Heart left ventricle (tissue), 13 donors: ENCODE data around the gene SAPCD1.

ENCODE experiments used
- POLR2A ChIP-seq, 2 donors: fragments of 450-650 bp; IDR thresholded peaks; one replicate each; pipeline ENCODE4 v1.6.1; 2017; ENCODE audit warnings: antibody characterized with exemption in 2 of 2, mild to moderate bottlenecking in 2 of 2, moderate library complexity in 2 of 2
- TF ChIP-seq, protein P1 (sequence below), 12 donors: fragments of 200-600 bp; sonication (generic) in 4 of 12; IDR thresholded peaks; one replicate each; pipeline versions ENCODE4 v1.5.0 to v1.8.0; 2018 to 2022; ENCODE audit warnings: antibody characterized with exemption in 12 of 12, mild to moderate bottlenecking in 5 of 12
- donor health status: ischemic (EF 13 %, LVEDD 7.1; RV severe dilation, severe dysfunction).
- donor health status: DM: no; HTN: yes; CAD: no.
- donor health status: DM: no; HTN: no; CAD: no.
- donor health status: ischemic (EF 25% LVEDD 6.9; RV normal size, moderate dysfunction).
- donor health status: ischemic (EF 25% LVEDD 5.7; RV mildly dilated, moderate dysfunction).
- donor health status: ischemic (EF 35%, LVEDD 5.7; RV mildly dilated, moderate dysfunction).
- donor health status: nonischemic (EF 11% LVEDD 7.7; RV severe dilation, severe dysfunction).
- donor health status: DM: yes; HTN: yes; CAD: no.
- donor health status: PGD.
- donor health status: ischemic (EF 29% LVEDD 5.4; RV normal size, mild dysfunction).
- donor health status: nonischemic (EF 23%, LVEDD 6.1; RV moderate dilation, normal function).

GRCh38 chr6:31794294-31794865, 31.9 kb downstream of the SAPCD1 start:
- TF ChIP-seq, protein P1, sequence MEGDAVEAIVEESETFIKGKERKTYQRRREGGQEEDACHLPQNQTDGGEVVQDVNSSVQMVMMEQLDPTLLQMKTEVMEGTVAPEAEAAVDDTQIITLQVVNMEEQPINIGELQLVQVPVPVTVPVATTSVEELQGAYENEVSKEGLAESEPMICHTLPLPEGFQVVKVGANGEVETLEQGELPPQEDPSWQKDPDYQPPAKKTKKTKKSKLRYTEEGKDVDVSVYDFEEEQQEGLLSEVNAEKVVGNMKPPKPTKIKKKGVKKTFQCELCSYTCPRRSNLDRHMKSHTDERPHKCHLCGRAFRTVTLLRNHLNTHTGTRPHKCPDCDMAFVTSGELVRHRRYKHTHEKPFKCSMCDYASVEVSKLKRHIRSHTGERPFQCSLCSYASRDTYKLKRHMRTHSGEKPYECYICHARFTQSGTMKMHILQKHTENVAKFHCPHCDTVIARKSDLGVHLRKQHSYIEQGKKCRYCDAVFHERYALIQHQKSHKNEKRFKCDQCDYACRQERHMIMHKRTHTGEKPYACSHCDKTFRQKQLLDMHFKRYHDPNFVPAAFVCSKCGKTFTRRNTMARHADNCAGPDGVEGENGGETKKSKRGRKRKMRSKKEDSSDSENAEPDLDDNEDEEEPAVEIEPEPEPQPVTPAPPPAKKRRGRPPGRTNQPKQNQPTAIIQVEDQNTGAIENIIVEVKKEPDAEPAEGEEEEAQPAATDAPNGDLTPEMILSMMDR (IDR thresholded peaks at IDR 0.05) = no peak
- no peak for TF ChIP-seq POLR2A (IDR thresholded peaks at IDR 0.05)
